HepG2 (cell line): ENCODE measurements around the gene NKRF. TPM values are rescaled to one million over a fixed set of nuclear protein-coding genes. Genes with fewer than 3 reads are reported as not detected.

Experiments
- DNMT3B ChIP-seq: conservative IDR thresholded peaks from 2 replicates; pipeline ENCODE4 v1.6.1; 2016; ENCODE audit warnings: missing biosample characterization, control low read depth
- EEA1 ChIP-seq: sonication (generic); formaldehyde crosslinking; IDR thresholded peaks from 2 replicates; pipeline ENCODE4 v1.5.1; 2020; ENCODE audit warnings: mild to moderate bottlenecking, missing genetic modification reagents, borderline replicate concordance
- FOXA1 ChIP-seq, 2 experiments: fragments of 450-650 bp in 1 of 2; sonication (generic) in 1 of 2; formaldehyde crosslinking in 1 of 2; IDR thresholded peaks; 2 replicates each; pipeline versions ENCODE4 v1.4.0 to v1.6.1; 2016 to 2020; ENCODE audit warnings: missing genetic modification reagents in 1 of 2
- MAX ChIP-seq: IDR thresholded peaks from 2 replicates; pipeline ENCODE4 v1.6.1; 2012; ENCODE audit warnings: inconsistent platforms
- PHF8 ChIP-seq: sonication (generic); formaldehyde crosslinking; IDR thresholded peaks from 2 replicates; pipeline ENCODE4 v1.5.0; 2020; ENCODE audit warnings: missing genetic modification reagents
- ZNF496 ChIP-seq: sonication (generic); formaldehyde crosslinking; IDR thresholded peaks from 2 replicates; pipeline ENCODE4 v1.8.1; 2023; ENCODE audit warnings: mild to moderate bottlenecking, moderate library complexity, missing genetic modification reagents; ENCODE audit not compliant: insufficient replicate concordance
- ZNF776 ChIP-seq: sonication (generic); formaldehyde crosslinking; IDR thresholded peaks from 2 replicates; pipeline ENCODE4 v1.4.0; 2020; ENCODE audit warnings: mild to moderate bottlenecking, missing genetic modification reagents
- ZNF883 ChIP-seq: sonication (generic); formaldehyde crosslinking; IDR thresholded peaks from 2 replicates; pipeline ENCODE4 v1.5.1; 2020; ENCODE audit warnings: mild to moderate bottlenecking, missing genetic modification reagents; ENCODE audit errors: not compliant biosample characterization
- polyA plus RNA-seq, 8 experiments: library from polyadenylated mRNA; depleted of rRNA in 3 of 8; stranded (reverse) in 7 of 8; unstranded in 1 of 8; fragments of >200 nt; fragmentation: Illumina TruSeq in 4 of 8; extraction: Trizol in 4 of 8; gene quantifications; 2 replicates each; pipeline versions ENCODE4 v1.2.1 to v1.2.3, GENCODE V29; 2011 to 2016; ENCODE audit warnings: low read depth in 4 of 8, missing spikeins in 1 of 8, mixed read lengths in 1 of 8; ENCODE audit not compliant: insufficient read depth in 1 of 8
- total RNA-seq, 5 experiments: library from RNA; depleted of rRNA; stranded (reverse); fragments of >200 nt; fragmentation: Illumina TruSeq; extraction: Trizol; gene quantifications; 2 replicates each; pipeline ENCODE4 v1.2.3, GENCODE V29; 2016; ENCODE audit warnings: low read depth in 1 of 5
- TF ChIP-seq, protein P1 (sequence below): sonication (generic); formaldehyde crosslinking; IDR thresholded peaks from 2 replicates; pipeline ENCODE4 v1.5.0; 2020; ENCODE audit warnings: mild to moderate bottlenecking, missing genetic modification reagents
- TF ChIP-seq, protein P2 (sequence below), 2 experiments: sonication (generic) in 1 of 2; formaldehyde crosslinking in 1 of 2; IDR thresholded peaks; 2 replicates each; pipeline versions ENCODE4 v1.5.1 to v1.6.1; 2011 to 2020; ENCODE audit warnings: borderline replicate concordance in 1 of 2, low read depth in 1 of 2, low read length in 1 of 2, mild to moderate bottlenecking in 1 of 2, missing genetic modification reagents in 1 of 2, moderate library complexity in 1 of 2
- TF ChIP-seq, protein P3 (sequence below): sonication (generic); formaldehyde crosslinking; IDR thresholded peaks from 2 replicates; pipeline ENCODE4 v1.4.0; 2020; ENCODE audit warnings: mild to moderate bottlenecking, missing genetic modification reagents, borderline replicate concordance

The NKRF gene
- total and polyA plus RNA-seq, 2 of the 13 experiments (the other 11 are each of a cell fraction or from before 2014, with no cell fraction given): 3.3 to 6.0 TPM

GRCh38 chrX:119624417-119624816 is 18.2 kb upstream of the NKRF start (continued):
- no peak for TF ChIP-seq MAX
- TF ChIP-seq FOXA1 (IDR thresholded peaks at IDR 0.05): no peak
- no peak for TF ChIP-seq FOXA1 (CRISPR knock-in tag; IDR thresholded peaks at IDR 0.05)
- no peak for TF ChIP-seq ZNF883
- no peak for TF ChIP-seq PHF8
- TF ChIP-seq, protein P1, sequence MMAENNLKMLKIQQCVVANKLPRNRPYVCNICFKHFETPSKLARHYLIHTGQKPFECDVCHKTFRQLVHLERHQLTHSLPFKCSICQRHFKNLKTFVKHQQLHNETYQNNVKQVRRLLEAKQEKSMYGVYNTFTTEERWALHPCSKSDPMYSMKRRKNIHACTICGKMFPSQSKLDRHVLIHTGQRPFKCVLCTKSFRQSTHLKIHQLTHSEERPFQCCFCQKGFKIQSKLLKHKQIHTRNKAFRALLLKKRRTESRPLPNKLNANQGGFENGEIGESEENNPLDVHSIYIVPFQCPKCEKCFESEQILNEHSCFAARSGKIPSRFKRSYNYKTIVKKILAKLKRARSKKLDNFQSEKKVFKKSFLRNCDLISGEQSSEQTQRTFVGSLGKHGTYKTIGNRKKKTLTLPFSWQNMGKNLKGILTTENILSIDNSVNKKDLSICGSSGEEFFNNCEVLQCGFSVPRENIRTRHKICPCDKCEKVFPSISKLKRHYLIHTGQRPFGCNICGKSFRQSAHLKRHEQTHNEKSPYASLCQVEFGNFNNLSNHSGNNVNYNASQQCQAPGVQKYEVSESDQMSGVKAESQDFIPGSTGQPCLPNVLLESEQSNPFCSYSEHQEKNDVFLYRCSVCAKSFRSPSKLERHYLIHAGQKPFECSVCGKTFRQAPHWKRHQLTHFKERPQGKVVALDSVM (CRISPR knock-in tag): no peak
- TF ChIP-seq ZNF496 (CRISPR knock-in tag): no peak
- TF ChIP-seq, protein P2, sequence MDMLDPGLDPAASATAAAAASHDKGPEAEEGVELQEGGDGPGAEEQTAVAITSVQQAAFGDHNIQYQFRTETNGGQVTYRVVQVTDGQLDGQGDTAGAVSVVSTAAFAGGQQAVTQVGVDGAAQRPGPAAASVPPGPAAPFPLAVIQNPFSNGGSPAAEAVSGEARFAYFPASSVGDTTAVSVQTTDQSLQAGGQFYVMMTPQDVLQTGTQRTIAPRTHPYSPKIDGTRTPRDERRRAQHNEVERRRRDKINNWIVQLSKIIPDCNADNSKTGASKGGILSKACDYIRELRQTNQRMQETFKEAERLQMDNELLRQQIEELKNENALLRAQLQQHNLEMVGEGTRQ (IDR thresholded peaks at IDR 0.05; ENCODE audit: low read depth, low read length): no peak
- TF ChIP-seq, protein P2 (CRISPR knock-in tag; IDR thresholded peaks at IDR 0.05; ENCODE audit: borderline replicate concordance): no peak
- no peak for TF ChIP-seq ZNF776 (CRISPR knock-in tag)
- no peak for TF ChIP-seq EEA1
- TF ChIP-seq, protein P3, sequence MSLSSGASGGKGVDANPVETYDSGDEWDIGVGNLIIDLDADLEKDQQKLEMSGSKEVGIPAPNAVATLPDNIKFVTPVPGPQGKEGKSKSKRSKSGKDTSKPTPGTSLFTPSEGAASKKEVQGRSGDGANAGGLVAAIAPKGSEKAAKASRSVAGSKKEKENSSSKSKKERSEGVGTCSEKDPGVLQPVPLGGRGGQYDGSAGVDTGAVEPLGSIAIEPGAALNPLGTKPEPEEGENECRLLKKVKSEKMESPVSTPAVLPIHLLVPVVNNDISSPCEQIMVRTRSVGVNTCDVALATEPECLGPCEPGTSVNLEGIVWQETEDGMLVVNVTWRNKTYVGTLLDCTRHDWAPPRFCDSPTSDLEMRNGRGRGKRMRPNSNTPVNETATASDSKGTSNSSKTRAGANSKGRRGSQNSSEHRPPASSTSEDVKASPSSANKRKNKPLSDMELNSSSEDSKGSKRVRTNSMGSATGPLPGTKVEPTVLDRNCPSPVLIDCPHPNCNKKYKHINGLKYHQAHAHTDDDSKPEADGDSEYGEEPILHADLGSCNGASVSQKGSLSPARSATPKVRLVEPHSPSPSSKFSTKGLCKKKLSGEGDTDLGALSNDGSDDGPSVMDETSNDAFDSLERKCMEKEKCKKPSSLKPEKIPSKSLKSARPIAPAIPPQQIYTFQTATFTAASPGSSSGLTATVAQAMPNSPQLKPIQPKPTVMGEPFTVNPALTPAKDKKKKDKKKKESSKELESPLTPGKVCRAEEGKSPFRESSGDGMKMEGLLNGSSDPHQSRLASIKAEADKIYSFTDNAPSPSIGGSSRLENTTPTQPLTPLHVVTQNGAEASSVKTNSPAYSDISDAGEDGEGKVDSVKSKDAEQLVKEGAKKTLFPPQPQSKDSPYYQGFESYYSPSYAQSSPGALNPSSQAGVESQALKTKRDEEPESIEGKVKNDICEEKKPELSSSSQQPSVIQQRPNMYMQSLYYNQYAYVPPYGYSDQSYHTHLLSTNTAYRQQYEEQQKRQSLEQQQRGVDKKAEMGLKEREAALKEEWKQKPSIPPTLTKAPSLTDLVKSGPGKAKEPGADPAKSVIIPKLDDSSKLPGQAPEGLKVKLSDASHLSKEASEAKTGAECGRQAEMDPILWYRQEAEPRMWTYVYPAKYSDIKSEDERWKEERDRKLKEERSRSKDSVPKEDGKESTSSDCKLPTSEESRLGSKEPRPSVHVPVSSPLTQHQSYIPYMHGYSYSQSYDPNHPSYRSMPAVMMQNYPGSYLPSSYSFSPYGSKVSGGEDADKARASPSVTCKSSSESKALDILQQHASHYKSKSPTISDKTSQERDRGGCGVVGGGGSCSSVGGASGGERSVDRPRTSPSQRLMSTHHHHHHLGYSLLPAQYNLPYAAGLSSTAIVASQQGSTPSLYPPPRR: no peak
- no peak for TF ChIP-seq DNMT3B (CRISPR knock-in tag)
- TF ChIP-seq, all 625 proteins: peak for 0
